Panc1 (cell line): ENCODE measurements around the gene OPN4. TPM values are rescaled to one million over a fixed set of nuclear protein-coding genes. Genes with fewer than 3 reads are reported as not detected.

Experiments
- ATAC-seq: fragments of 200-7000 bp; cut with Tn5 transposase; 2 replicates; pipeline ENCODE4 v1.9.1; 2020; ENCODE audit warnings: mild to moderate bottlenecking, moderate library complexity
- BruUV-seq: library from RNA; stranded (reverse); fragments of 400-500 nt; replicated peaks from 2 replicates; lab custom pipeline; 2021; lab: Mats Ljungman, UMichigan
- CTCF ChIA-PET: fragments of 300-600 bp; sonication (Branson Sonifier 250); formaldehyde crosslinking; loops from one replicate; lab custom pipeline; 2022; ENCODE audit warnings: antibody characterized with exemption; lab: Charles Lee
- POLR2A ChIA-PET: fragments of 300-600 bp; sonication (Branson Sonifier 250); formaldehyde crosslinking; loops from one replicate; lab custom pipeline; 2022; ENCODE audit warnings: antibody characterized with exemption; lab: Charles Lee
- DNase-seq: peaks from one replicate; pipeline ENCODE4 v3.0.0-alpha.2; 2010; ENCODE audit warnings: low read depth, low spot score
- H3K27ac ChIP-seq: 2 replicates; pipeline ENCODE4 v1.5.1; 2011; ENCODE audit warnings: mild to moderate bottlenecking, low read length, inconsistent platforms
- H3K27me3 ChIP-seq: fragments of 200-500 bp; sonication (Bioruptor generic); 2 replicates; pipeline ENCODE4 v1.6.0; 2014; ENCODE audit warnings: low read length, inconsistent platforms; ENCODE audit not compliant: control insufficient read depth, insufficient read depth
- H3K36me3 ChIP-seq: fragments of 200-500 bp; sonication (Bioruptor generic); 2 replicates; pipeline ENCODE4 v1.5.1; 2014; ENCODE audit warnings: inconsistent platforms, mild to moderate bottlenecking, low read length, moderate library complexity; ENCODE audit not compliant: control insufficient read depth, insufficient read depth
- H3K4me1 ChIP-seq: 2 replicates; pipeline ENCODE4 v1.5.1; 2011; ENCODE audit warnings: inconsistent platforms, mild to moderate bottlenecking, low read length, moderate library complexity; ENCODE audit not compliant: control insufficient read depth, insufficient read depth
- H3K4me3 ChIP-seq, 2 experiments: 2 replicates each; pipeline ENCODE4 v1.5.1; 2011 to 2012; ENCODE audit warnings: low read depth in 2 of 2, low read length in 2 of 2, mild to moderate bottlenecking in 2 of 2, inconsistent platforms in 1 of 2, moderate library complexity in 1 of 2
- H3K9me3 ChIP-seq: fragments of 200-500 bp; sonication (Bioruptor generic); 2 replicates; pipeline ENCODE4 v1.5.1; 2014; ENCODE audit warnings: low read depth, mild to moderate bottlenecking, inconsistent platforms, low read length, moderate library complexity; ENCODE audit not compliant: control insufficient read depth, insufficient read depth
- POLR2AphosphoS5 ChIP-seq: IDR thresholded peaks from 2 replicates; pipeline ENCODE4 v1.6.1; 2012; ENCODE audit warnings: mild to moderate bottlenecking, low read depth, low read length, moderate library complexity
- SIN3A ChIP-seq: IDR thresholded peaks from 2 replicates; pipeline ENCODE4 v1.6.1; 2012; ENCODE audit warnings: low read depth, mild to moderate bottlenecking, low read length, moderate library complexity, borderline replicate concordance; ENCODE audit not compliant: insufficient read depth
- TCF7L2 ChIP-seq: IDR thresholded peaks from 2 replicates; pipeline ENCODE4 v1.6.1; 2011; ENCODE audit warnings: mild to moderate bottlenecking, low read depth, low read length, inconsistent platforms
- in situ Hi-C: cut with HindIII; loops from 2 replicates; pipeline ENCODE4 v1.10.0; 2016; ENCODE audit warnings: low sequenced_read_pairs, low pct_unique_long_range_greater_than_20kb
- intact Hi-C: fragments of 100-400 bp; cut with micrococcal nuclease; formaldehyde crosslinking; loops from one replicate; pipeline ENCODE4 v1.10.0; 2022; ENCODE audit not compliant: unreplicated experiment
- total RNA-seq: library from RNA; stranded (reverse); gene quantifications from one replicate; pipeline ENCODE4 v1.2.1, GENCODE V29; 2021; ENCODE audit not compliant: unreplicated experiment
- TF ChIP-seq, protein P1 (sequence below), 2 experiments: IDR thresholded peaks; 2 replicates each; pipeline ENCODE4 v1.6.1; 2011 to 2012; ENCODE audit warnings: low read depth in 2 of 2, control low read depth in 1 of 2, low read length in 1 of 2, mild to moderate bottlenecking in 1 of 2, moderate library complexity in 1 of 2; ENCODE audit not compliant: insufficient read depth in 1 of 2
- TF ChIP-seq, protein P2 (sequence below): fragments of 450-650 bp; IDR thresholded peaks from 2 replicates; pipeline ENCODE4 v1.5.1; 2017; ENCODE audit warnings: mild to moderate bottlenecking

The OPN4 gene
- total RNA-seq, 1 experiment from 2014 or later, result not detected

DNA sequence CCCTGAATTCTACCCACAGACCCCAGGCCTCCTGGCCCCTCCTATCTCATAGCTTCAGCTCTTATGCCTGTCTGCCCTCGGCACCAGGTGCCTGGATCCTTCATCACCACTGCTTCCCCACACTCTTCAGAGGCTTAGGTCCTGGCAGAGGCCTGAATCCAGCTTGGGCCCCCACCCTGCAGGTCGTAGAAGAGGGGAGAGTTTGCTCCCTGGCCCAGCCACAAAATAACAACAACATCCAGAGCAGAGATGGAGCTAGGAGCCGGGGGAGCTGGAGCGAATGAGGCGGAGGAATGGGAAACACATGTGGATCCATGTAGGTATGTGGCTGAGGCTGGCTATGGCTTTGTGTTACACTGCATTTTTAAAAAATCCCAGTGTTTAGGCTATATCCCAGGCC lies 7.8 kb upstream of the OPN4 start:
- no peak for DNase-seq
- intact Hi-C loops (no loop called here), in situ Hi-C loops (no loop called here)
- Histone ChIP-seq H3K27me3 (peaks cover 3% of the 10 kb centered on the region; the same call in 1 of the 2 replicates), H3K4me1 (peaks cover 34% of the 10 kb centered on the region), H3K36me3 (no peaks in the 10 kb centered on the region), H3K4me3 (no peak overlapping the region), H3K9me3 (no peaks in the 10 kb centered on the region), H3K27ac (peak overlapping the region; percentile 57)
- CTCF ChIA-PET, result no interaction called here
- POLR2A ChIA-PET, result no interaction called here
- BruUV-seq, result no TSS peak
- ATAC-seq, result no peak
- TF ChIP-seq, protein P1, sequence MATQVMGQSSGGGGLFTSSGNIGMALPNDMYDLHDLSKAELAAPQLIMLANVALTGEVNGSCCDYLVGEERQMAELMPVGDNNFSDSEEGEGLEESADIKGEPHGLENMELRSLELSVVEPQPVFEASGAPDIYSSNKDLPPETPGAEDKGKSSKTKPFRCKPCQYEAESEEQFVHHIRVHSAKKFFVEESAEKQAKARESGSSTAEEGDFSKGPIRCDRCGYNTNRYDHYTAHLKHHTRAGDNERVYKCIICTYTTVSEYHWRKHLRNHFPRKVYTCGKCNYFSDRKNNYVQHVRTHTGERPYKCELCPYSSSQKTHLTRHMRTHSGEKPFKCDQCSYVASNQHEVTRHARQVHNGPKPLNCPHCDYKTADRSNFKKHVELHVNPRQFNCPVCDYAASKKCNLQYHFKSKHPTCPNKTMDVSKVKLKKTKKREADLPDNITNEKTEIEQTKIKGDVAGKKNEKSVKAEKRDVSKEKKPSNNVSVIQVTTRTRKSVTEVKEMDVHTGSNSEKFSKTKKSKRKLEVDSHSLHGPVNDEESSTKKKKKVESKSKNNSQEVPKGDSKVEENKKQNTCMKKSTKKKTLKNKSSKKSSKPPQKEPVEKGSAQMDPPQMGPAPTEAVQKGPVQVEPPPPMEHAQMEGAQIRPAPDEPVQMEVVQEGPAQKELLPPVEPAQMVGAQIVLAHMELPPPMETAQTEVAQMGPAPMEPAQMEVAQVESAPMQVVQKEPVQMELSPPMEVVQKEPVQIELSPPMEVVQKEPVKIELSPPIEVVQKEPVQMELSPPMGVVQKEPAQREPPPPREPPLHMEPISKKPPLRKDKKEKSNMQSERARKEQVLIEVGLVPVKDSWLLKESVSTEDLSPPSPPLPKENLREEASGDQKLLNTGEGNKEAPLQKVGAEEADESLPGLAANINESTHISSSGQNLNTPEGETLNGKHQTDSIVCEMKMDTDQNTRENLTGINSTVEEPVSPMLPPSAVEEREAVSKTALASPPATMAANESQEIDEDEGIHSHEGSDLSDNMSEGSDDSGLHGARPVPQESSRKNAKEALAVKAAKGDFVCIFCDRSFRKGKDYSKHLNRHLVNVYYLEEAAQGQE (IDR thresholded peaks at IDR 0.05; ENCODE audit: insufficient read depth in 1 of 2, low read depth in 2 of 2, low read length in 1 of 2), result no peak
- TF ChIP-seq SIN3A (no peak), POLR2AphosphoS5 (no peak), TCF7L2 (no peak)
- TF ChIP-seq, protein P2, sequence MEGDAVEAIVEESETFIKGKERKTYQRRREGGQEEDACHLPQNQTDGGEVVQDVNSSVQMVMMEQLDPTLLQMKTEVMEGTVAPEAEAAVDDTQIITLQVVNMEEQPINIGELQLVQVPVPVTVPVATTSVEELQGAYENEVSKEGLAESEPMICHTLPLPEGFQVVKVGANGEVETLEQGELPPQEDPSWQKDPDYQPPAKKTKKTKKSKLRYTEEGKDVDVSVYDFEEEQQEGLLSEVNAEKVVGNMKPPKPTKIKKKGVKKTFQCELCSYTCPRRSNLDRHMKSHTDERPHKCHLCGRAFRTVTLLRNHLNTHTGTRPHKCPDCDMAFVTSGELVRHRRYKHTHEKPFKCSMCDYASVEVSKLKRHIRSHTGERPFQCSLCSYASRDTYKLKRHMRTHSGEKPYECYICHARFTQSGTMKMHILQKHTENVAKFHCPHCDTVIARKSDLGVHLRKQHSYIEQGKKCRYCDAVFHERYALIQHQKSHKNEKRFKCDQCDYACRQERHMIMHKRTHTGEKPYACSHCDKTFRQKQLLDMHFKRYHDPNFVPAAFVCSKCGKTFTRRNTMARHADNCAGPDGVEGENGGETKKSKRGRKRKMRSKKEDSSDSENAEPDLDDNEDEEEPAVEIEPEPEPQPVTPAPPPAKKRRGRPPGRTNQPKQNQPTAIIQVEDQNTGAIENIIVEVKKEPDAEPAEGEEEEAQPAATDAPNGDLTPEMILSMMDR, result no peak

DNA sequence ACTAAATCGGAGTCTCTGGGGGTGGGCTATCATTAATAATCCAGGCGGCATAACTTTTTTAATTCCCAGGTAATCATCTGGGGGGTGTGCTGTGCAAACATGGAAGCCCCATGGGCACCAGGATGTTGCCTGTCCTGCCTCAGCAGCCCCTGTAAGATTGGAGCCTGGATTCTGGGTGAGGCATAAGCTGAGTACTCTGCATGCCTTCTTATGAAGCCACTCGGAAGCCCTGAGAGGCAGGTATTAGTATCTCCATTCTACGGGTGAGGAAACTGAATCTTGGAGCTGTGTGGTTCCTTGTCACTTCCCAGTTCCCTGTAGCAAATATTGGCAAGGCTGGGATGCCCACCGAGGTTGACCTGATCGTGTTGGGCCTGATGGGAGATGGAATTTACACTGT lies 7.4 kb upstream of the OPN4 start:
- POLR2A ChIA-PET, result interaction anchor here (0.6 kb wide), 1 partner anchor 124 kb away, joined by 10 read pairs; no protein-coding TSS in a partner anchor
- CTCF ChIA-PET, result no interaction called here
- TF ChIP-seq, protein P2, result no peak
- TF ChIP-seq, protein P1 (IDR thresholded peaks at IDR 0.05; ENCODE audit: insufficient read depth in 1 of 2, low read depth in 2 of 2, low read length in 1 of 2), result no peak
- TF ChIP-seq POLR2AphosphoS5 (no peak), TCF7L2 (no peak), SIN3A (no peak)

More for the DNA sequence above, 7.4 kb upstream of the OPN4 start:
- DNase-seq (no peak), ATAC-seq (no peak)
- intact Hi-C loops (no loop called here), in situ Hi-C loops (no loop called here)
- no peaks in the 10 kb centered on the region for H3K36me3 ChIP-seq
- H3K9me3 ChIP-seq, result no peaks in the 10 kb centered on the region
- H3K4me1 ChIP-seq, result peaks cover 34% of the 10 kb centered on the region
- H3K27ac ChIP-seq, result peak overlapping the region; percentile 57; the same call in 1 of the 2 replicates
- BruUV-seq, result no TSS peak
- H3K4me3 ChIP-seq, result no peak overlapping the region
- peaks cover 2% of the 10 kb centered on the region; the same call in 1 of the 2 replicates for H3K27me3 ChIP-seq
